SK-N-SH (cell line): ENCODE data around the gene ABCC3.

Source experiments
- EP300 ChIP-seq, 2 experiments: IDR thresholded peaks; 2 replicates each; pipeline versions ENCODE4 v1.4.0 to v1.6.1; 2012; ENCODE audit warnings: borderline replicate concordance in 1 of 2, low read depth in 1 of 2, low read length in 1 of 2
- EZH2phosphoT487 ChIP-seq: fragments of 200-600 bp; sonication (generic); IDR thresholded peaks from 2 replicates; pipeline ENCODE4 v1.6.1; 2017; ENCODE audit warnings: low read depth, mixed run types, mild to moderate bottlenecking, antibody characterized with exemption, moderate library complexity, borderline replicate concordance

- TF ChIP-seq EZH2phosphoT487 (no peak), EP300 (IDR thresholded peaks at IDR 0.05; ENCODE audit: borderline replicate concordance in 1 of 2, low read depth in 1 of 2, low read length in 1 of 2) (no peak)
Observed at GRCh38 chr17:50624321-50624934, 10.3 kb upstream of the ABCC3 start.
